HUES6 (cell line): ENCODE measurements around the gene OXA1L.
"Not testable (repeated sequence)": the region's sequence is repeated elsewhere in the genome, so short reads cannot be mapped to it uniquely, and the experiment has no call there.

Experiments used
- H3K27ac ChIP-seq: 2 replicates; pipeline ENCODE4 v1.7.0; 2013; ENCODE audit warnings: low read depth, mild to moderate bottlenecking, low read length, inconsistent platforms
- H3K27me3 ChIP-seq: 2 replicates; pipeline ENCODE4 v1.6.1; 2013; ENCODE audit warnings: low read length; ENCODE audit not compliant: control insufficient read depth, insufficient read depth
- H3K36me3 ChIP-seq: 2 replicates; pipeline ENCODE4 v1.6.1; 2013; ENCODE audit warnings: low read length; ENCODE audit not compliant: control insufficient read depth, insufficient read depth
- H3K4me1 ChIP-seq: 2 replicates; pipeline ENCODE4 v1.6.1; 2013; ENCODE audit warnings: low read length; ENCODE audit not compliant: control insufficient read depth, insufficient read depth
- H3K4me3 ChIP-seq: 2 replicates; pipeline ENCODE4 v1.5.1; 2013; ENCODE audit warnings: low read depth, low read length
- H3K9ac ChIP-seq: one replicate; pipeline ENCODE4 v1.6.1; 2013; ENCODE audit warnings: mild to moderate bottlenecking, low read length
- H3K9me3 ChIP-seq: 2 replicates; pipeline ENCODE4 v1.6.1; 2013; ENCODE audit warnings: low read depth, low read length; ENCODE audit not compliant: control insufficient read depth, insufficient read depth

OXA1L gene

DNA sequence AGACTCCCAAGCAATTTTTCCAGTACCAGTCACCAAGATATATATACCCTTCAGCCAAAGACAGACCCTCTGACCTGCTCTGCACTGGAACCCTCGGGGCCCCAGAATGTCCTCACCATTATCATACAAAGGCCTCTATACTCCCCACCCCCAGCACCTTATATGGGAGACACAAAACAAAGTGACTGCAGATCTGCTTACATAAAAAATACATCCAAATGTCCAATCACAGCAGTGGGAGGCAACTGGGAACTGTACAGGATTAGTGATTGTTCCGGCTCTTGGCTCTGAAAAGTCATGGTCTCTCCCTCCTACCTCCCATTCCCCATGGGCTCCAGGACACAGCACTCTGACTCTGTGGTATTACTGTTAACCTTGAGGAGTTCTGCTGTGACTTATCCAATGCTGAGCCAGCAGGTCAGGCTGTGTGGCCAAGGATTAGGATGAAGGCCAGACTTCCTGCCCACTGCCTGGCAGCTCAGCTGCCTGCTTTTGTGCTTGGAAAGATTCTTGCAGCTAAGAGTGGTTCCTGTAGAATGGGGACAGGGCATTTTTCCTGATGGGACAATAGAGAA lies 13.7 kb downstream of the OXA1L start:
- Histone ChIP-seq H3K9ac (no peak overlapping the region), H3K4me1 (peaks cover 13% of the 10 kb centered on the region; the same call in 1 of the 2 replicates), H3K27me3 (no peaks in the 10 kb centered on the region), H3K9me3 (no peaks in the 10 kb centered on the region), H3K27ac (no peak overlapping the region), H3K4me3 (no peak overlapping the region), H3K36me3 (peaks cover 4% of the 10 kb centered on the region; the same call in 1 of the 2 replicates)

DNA sequence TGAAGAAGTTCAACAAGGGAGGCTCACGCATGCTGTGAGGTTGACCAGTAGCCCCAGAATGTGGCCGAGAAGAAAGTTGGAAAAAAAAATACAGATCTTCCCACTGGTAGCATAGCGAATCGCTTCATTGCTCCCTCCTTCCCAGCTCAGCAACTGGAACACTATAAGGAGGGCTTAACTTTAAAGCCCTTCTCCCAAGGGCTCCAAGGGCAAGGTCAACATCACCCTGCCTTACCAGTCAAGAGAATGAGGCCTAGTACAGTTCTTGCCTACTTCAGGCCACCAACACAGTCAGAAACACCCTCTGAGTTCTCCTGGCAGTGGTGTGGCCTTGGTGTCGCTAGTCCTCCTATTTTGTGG lies 14.4 kb downstream of the OXA1L start:
- no peak overlapping the region for H3K9ac ChIP-seq
- no peak overlapping the region for H3K4me3 ChIP-seq
- no peaks in the 10 kb centered on the region for H3K9me3 ChIP-seq
- H3K36me3 ChIP-seq: no peaks in the 10 kb centered on the region
- peaks cover 13% of the 10 kb centered on the region; the same call in 1 of the 2 replicates for H3K4me1 ChIP-seq
- H3K27ac ChIP-seq: no peak overlapping the region
- H3K27me3 ChIP-seq: no peaks in the 10 kb centered on the region

DNA sequence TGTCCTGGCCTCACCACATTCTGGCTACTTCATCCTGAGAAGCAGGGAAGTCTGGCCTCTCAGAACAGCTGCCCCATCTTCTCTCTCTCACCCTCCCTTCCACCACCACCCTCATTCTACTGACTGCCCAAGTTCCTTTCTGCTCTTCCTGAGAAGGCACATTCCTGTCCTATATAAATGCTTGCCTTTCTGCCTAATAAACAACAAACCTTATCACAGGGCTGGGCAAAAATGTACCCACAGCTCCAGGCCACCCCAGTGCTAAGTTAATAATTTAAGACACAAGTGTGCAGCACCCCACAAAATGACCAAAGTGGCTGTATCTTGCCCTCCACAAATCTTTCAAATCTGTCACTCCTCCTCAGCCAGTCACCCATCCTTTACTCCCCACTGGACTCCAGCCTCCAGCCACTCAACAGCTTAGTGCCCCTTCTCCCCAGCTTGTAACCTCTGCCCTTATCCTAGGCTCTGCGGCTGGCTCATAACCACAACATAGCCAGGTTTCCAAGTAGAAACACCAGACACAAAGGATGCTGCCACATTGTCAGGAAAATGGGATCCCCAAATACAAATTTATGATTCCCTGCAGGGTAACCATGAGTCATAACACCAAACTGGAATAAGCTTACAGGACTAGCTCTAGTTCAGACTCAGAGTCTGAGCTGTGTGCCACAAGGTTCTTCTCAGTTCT lies 15.0 kb downstream of the OXA1L start:
- Histone ChIP-seq H3K36me3 (no peaks in the 10 kb centered on the region), H3K9ac (no peak overlapping the region), H3K27me3 (no peaks in the 10 kb centered on the region), H3K9me3 (no peaks in the 10 kb centered on the region), H3K27ac (no peak overlapping the region), H3K4me1 (peaks cover 13% of the 10 kb centered on the region; the same call in 1 of the 2 replicates), H3K4me3 (no peak overlapping the region)

DNA sequence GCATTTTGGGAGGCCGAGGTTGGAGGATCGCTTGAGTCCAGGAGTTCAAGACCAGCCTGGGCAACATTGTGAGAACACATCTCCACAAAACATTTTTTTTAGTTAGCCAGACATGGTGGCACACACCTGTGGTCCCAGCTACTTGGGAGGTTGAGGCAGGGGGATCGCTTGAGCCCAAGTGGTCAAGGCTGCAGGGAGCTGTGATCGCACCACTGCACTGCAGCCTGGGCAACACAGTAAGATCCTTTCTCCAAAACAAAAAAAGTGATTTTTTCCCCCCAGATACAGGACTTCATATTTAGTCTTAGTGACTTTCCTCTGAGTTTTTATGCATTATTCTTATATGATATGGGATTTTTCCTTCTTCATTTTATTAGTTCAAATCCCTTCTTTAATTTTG lies 20.2 kb downstream of the OXA1L start:
- Histone ChIP-seq H3K36me3 (no peaks in the 10 kb centered on the region), H3K27me3 (no peaks in the 10 kb centered on the region), H3K4me3 (no peak overlapping the region), H3K9me3 (no peaks in the 10 kb centered on the region), H3K9ac (no peak overlapping the region), H3K4me1 (no peaks in the 10 kb centered on the region), H3K27ac (no peak overlapping the region)

DNA sequence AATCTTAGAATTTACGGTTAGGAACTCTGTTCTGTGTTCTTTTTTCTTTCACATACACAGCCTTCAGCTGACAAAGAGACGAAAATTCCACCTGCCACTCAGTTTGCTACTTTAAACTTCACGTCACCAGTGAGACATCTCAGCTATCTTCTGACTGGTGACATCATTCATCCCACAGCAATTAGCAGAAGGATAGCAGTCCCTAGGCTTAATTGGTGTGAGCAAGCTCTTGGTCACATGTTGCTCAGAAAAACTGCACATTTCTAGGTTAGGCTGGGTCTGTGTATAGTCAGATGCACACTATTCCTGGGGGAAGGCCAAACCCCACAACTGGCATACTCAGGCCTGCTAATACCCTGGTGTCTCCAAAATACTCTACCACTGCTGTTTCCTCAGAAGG lies 24.8 kb downstream of the OXA1L start:
- H3K9me3 ChIP-seq: peaks cover 4% of the 10 kb centered on the region; the same call in 1 of the 2 replicates
- no peaks in the 10 kb centered on the region for H3K36me3 ChIP-seq
- no peak overlapping the region for H3K27ac ChIP-seq
- H3K4me3 ChIP-seq: no peak overlapping the region
- H3K27me3 ChIP-seq: no peaks in the 10 kb centered on the region
- no peak overlapping the region for H3K9ac ChIP-seq
- peaks cover 3% of the 10 kb centered on the region for H3K4me1 ChIP-seq

DNA sequence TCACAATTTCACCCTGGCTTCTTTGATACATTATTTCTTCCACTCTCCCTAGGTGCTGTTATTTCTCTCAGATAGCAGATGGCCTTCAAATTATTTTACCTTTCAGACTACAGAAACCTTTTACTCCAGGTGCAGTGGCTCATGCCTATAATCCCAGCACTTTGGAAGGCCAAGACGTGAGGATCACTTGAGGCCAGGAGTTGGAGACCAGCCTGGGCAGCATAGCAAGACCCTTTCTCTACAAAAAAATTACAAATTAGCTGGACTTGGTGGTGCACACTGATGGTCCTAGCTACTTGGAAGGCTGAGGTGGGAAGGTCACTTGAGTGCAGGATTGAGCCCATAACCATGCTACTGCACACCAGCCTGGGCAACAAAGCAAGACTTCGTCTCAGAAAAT lies 25.7 kb downstream of the OXA1L start:
- Histone ChIP-seq H3K27ac (no peak overlapping the region), H3K9ac (no peak overlapping the region), H3K4me3 (no peak overlapping the region), H3K9me3 (peaks cover 4% of the 10 kb centered on the region; the same call in 1 of the 2 replicates), H3K36me3 (no peaks in the 10 kb centered on the region), H3K27me3 (no peaks in the 10 kb centered on the region), H3K4me1 (peaks cover 12% of the 10 kb centered on the region)

DNA sequence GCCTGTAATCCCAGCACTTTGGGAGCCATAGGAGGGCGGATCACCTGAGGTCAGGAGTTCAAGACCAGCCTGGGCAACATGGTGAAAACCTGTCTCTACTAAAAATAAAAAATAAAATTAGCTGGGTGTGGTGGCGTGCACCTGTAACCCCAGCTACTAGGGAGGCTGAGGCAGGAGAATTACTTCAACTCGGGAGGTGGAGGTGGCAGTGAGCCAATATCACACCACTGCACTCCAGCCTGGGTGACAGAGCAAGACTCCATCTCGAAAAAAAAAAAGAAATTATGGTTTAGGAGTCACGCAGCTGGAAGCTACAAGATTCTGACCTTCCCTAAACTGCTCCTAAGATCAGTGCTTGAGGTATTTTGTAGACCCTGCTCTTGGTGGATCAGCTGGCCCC lies 27.1 kb downstream of the OXA1L start:
- peaks cover 18% of the 10 kb centered on the region for H3K4me1 ChIP-seq
- not testable (repeated sequence) for H3K27me3 ChIP-seq, H3K9me3 ChIP-seq, H3K36me3 ChIP-seq, H3K27ac ChIP-seq, H3K9ac ChIP-seq, H3K4me3 ChIP-seq

DNA sequence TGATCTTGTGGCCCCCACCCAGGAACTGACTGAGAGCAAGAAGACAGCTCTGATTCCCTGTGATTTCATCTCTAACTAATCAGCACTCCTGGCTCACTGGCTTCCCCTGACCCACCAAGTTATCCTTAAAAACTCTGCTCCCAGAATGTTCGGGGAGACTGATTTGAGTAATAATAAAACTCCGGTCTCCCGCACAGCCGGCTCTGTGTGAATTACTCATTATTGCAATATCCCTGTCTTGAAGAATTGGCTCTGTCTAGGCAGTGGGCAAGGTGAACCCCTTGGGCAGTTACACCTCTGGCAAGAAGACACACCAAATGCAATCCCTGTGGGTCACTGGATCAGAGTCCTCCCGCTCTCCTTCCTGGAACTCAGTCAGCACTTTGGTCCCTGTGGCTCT lies 27.5 kb downstream of the OXA1L start:
- Histone ChIP-seq H3K4me1 (peaks cover 18% of the 10 kb centered on the region), H3K27me3 (no peaks in the 10 kb centered on the region), H3K9ac (no peak overlapping the region), H3K4me3 (no peak overlapping the region), H3K36me3 (no peaks in the 10 kb centered on the region), H3K27ac (no peak overlapping the region), H3K9me3 (peaks cover 4% of the 10 kb centered on the region; the same call in 1 of the 2 replicates)

DNA sequence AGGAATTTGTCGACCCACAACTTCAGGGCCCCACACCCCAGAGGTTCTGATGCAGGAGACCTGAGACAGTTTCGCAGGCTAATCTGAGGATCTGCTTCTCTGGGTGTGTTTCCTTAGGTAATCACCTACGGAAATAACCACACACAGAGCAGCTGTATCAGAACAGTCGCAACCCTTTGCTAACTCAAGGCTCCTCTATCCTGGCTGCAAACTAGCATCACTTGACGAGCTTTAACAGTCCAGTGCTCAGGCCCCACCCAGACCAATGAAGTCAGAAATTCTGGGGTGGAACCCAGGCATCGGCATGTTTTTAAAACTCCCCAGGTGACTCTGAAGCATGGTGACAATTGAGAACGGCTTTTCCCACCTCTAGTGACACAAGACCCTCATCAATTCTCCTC lies 28.1 kb downstream of the OXA1L start:
- Histone ChIP-seq H3K4me3 (no peak overlapping the region), H3K27me3 (no peaks in the 10 kb centered on the region), H3K4me1 (peaks cover 18% of the 10 kb centered on the region), H3K36me3 (no peaks in the 10 kb centered on the region), H3K9me3 (peaks cover 4% of the 10 kb centered on the region; the same call in 1 of the 2 replicates), H3K27ac (no peak overlapping the region), H3K9ac (no peak overlapping the region)

DNA sequence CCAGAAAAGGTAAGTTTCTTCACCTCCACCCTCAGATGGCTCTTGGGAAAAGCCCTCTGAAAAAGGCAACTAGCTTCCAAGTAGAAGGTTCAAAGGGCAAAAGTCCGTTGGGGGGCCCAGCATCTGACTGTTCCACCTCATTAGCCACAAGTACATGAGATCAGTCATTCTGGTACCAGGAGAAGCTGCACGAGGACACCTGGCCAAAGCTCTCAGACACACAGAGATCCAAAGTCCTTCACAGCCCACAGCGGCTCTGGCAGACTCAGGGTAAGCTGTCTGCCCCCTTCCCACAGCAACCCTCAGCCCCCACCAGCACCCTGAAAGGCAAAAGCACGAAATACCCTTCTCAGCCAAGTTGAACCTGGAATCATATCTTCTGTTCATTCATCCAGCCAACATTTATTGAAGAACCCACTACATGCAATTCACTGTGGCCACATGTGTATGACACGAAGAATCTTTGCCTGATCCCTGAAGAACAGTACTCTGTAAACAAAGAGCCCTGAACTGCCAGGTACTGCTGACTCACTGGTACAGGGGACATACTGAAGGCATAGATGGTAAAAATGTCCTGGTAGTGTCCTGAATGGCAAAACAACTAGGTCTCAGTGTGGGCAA lies 29.7 kb downstream of the OXA1L start:
- H3K27ac ChIP-seq: no peak overlapping the region; the same call in 1 of the 2 replicates
- H3K9me3 ChIP-seq: peaks cover 4% of the 10 kb centered on the region; the same call in 1 of the 2 replicates
- H3K4me3 ChIP-seq: no peak overlapping the region
- peaks cover 18% of the 10 kb centered on the region for H3K4me1 ChIP-seq
- H3K27me3 ChIP-seq: no peaks in the 10 kb centered on the region
- peak overlapping the region; percentile 2 for H3K9ac ChIP-seq
- H3K36me3 ChIP-seq: no peaks in the 10 kb centered on the region
